Mammary epithelial cell (primary cell): ENCODE results near the gene FJX1.

Source experiments
- CTCF ChIP-seq, 2 donors: IDR thresholded peaks in 1 of 2; conservative IDR thresholded peaks in 1 of 2; 2 replicates each; pipeline ENCODE4 v1.5.1; 2011 to 2012; ENCODE audit warnings: inconsistent platforms in 2 of 2, low read length in 2 of 2, mild to moderate bottlenecking in 2 of 2, control low read depth in 1 of 2, low read depth in 1 of 2; ENCODE audit not compliant: insufficient read depth in 1 of 2; ENCODE audit errors: extremely low read depth in 1 of 2
- EZH2 ChIP-seq: IDR thresholded peaks from 2 replicates; pipeline ENCODE4 v1.6.1; 2012; ENCODE audit warnings: low read length, inconsistent platforms, borderline replicate concordance

GRCh38 chr11:35580397-35580781, 37.9 kb upstream of the FJX1 start:
- no peak for TF ChIP-seq CTCF (conservative IDR thresholded peaks at IDR 0.05 in 1 of 2, IDR thresholded peaks at IDR 0.05 in 1 of 2; ENCODE audit: extremely low read depth in 1 of 2, insufficient read depth in 1 of 2, low read depth in 1 of 2, low read length in 2 of 2)
- no peak for TF ChIP-seq EZH2
